ENCODE results near the gene CDCA7L. TPM values are rescaled to one million over a fixed set of nuclear protein-coding genes. Genes with fewer than 3 reads are reported as not detected.
"Not testable (repeated sequence)": the region's sequence is repeated elsewhere in the genome, so short reads cannot be mapped to it uniquely, and the experiment has no call there.

Gene CDCA7L
- total RNA-seq, 2 experiments from 2014 or later: 86.9 to 92.1 TPM

GRCh38 chr7:21903020-21903786, 42.5 kb downstream of the CDCA7L start:
- Mint-ChIP-seq H3K36me3 (ENCODE audit: low read depth) (peaks cover 75% of the 10 kb centered on the region), H3K4me1 (peaks cover 13% of the 10 kb centered on the region), H3K9me3 (ENCODE audit: low read depth) (no peaks in the 10 kb centered on the region), H3K4me3 (no peak overlapping the region), H3K27me3 (no peaks in the 10 kb centered on the region), H3K27ac (no peak overlapping the region)
- ChIA-PET CTCF (no interaction called here), POLR2A (no interaction called here)
- intact Hi-C loops (cut with DNase I, micrococcal nuclease): no loop called here
- DNase-seq (no peak), ATAC-seq (no peak)

- H3K9me3 Mint-ChIP-seq (ENCODE audit: low read depth): no peaks in the 10 kb centered on the region
- no peak for ATAC-seq
- H3K36me3 Mint-ChIP-seq (ENCODE audit: low read depth): peaks cover 77% of the 10 kb centered on the region
- no peak overlapping the region for H3K27ac Mint-ChIP-seq
- DNase-seq: no peak
- ChIA-PET CTCF (no interaction called here), POLR2A (no interaction called here)
- H3K4me3 Mint-ChIP-seq: no peak overlapping the region
- intact Hi-C loops (cut with DNase I, micrococcal nuclease): no loop called here
- H3K27me3 Mint-ChIP-seq: no peaks in the 10 kb centered on the region
- peaks cover 20% of the 10 kb centered on the region for H3K4me1 Mint-ChIP-seq
Measured at GRCh38 chr7:21902240-21902639, 43.5 kb downstream of the CDCA7L start.

GRCh38 chr7:21898265-21898930, 47.3 kb downstream of the CDCA7L start:
- DNase-seq (peak; percentile 7), ATAC-seq (peak; percentile 58)
- intact Hi-C loops (cut with DNase I, micrococcal nuclease): no loop called here
- Mint-ChIP-seq H3K36me3 (ENCODE audit: low read depth) (peaks cover 61% of the 10 kb centered on the region), H3K27ac (peak overlapping the region; percentile 90), H3K4me1 (peaks cover 22% of the 10 kb centered on the region), H3K9me3 (ENCODE audit: low read depth) (no peaks in the 10 kb centered on the region), H3K27me3 (no peaks in the 10 kb centered on the region), H3K4me3 (peak overlapping the region; percentile 43)
- POLR2A ChIA-PET: no interaction called here
- CTCF ChIA-PET: interaction anchor here (0.6 to 0.8 kb wide), 2 partner anchors 37 to 130 kb away, joined by 3 read pairs; no protein-coding TSS in a partner anchor

DNA sequence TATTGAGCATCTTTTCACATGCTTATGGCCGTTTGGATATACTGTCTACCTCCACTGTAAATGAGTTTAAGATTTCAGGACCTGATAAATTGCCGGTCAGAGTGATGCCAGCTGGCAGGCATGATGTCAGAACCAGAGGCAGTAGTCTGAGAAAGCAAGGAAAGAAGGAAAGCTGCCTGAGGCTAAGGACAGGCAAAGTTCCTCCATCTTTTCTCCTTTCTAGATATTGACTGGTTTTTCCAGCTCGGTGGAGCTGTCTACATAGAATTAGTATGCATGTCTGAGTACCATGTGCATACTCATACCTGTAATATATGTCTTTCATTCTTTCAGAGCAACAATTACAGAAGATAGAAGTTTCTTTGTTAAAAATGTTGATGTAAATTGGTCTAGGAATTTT, 52.3 kb downstream of the CDCA7L start:
- peaks cover 12% of the 10 kb centered on the region for H3K4me1 Mint-ChIP-seq
- CTCF ChIA-PET: no interaction called here
- no peaks in the 10 kb centered on the region for H3K9me3 Mint-ChIP-seq (ENCODE audit: low read depth)

DNA sequence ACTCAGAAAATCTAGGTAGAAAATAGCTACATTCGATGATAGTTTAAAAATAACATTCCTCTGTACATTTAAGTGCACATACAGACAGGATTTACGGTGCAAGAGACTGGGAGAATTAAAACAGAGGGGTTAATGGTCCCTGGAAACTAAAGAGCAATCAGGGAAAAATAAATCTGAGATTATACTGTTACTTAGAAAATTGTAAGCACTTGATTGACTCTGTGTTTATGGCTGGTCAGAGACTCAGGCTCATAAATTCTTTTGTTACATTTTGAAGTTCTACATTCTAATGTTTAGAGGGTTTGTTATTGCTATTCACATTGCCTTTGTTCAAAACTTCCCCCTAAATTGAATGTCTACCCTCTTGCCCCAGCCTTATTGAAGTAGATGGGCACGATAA, 54.4 kb downstream of the CDCA7L start:
- ATAC-seq (no peak), DNase-seq (no peak)
- ChIA-PET POLR2A (interaction anchor here (0.6 kb wide), 1 partner anchor 164 kb away, joined by 3 read pairs; no protein-coding TSS in a partner anchor), CTCF (interaction anchor here (0.6 kb wide), 1 partner anchor 109 kb away, joined by 3 read pairs; no protein-coding TSS in a partner anchor)
- H3K4me3 Mint-ChIP-seq: no peak overlapping the region
- H3K27ac Mint-ChIP-seq: no peak overlapping the region
- H3K27me3 Mint-ChIP-seq: no peaks in the 10 kb centered on the region
- peaks cover 12% of the 10 kb centered on the region for H3K36me3 Mint-ChIP-seq (ENCODE audit: low read depth)
- intact Hi-C loops (cut with DNase I, micrococcal nuclease): no loop called here
- H3K9me3 Mint-ChIP-seq (ENCODE audit: low read depth): no peaks in the 10 kb centered on the region
- H3K4me1 Mint-ChIP-seq: no peaks in the 10 kb centered on the region

More for the DNA sequence above, 52.3 kb downstream of the CDCA7L start:
- DNase-seq (no peak), ATAC-seq (no peak)
- Mint-ChIP-seq H3K36me3 (ENCODE audit: low read depth) (peaks cover 23% of the 10 kb centered on the region), H3K27ac (no peak overlapping the region), H3K4me3 (no peak overlapping the region), H3K27me3 (no peaks in the 10 kb centered on the region)
- POLR2A ChIA-PET: no interaction called here
- intact Hi-C loops (cut with DNase I, micrococcal nuclease): no loop called here

DNA sequence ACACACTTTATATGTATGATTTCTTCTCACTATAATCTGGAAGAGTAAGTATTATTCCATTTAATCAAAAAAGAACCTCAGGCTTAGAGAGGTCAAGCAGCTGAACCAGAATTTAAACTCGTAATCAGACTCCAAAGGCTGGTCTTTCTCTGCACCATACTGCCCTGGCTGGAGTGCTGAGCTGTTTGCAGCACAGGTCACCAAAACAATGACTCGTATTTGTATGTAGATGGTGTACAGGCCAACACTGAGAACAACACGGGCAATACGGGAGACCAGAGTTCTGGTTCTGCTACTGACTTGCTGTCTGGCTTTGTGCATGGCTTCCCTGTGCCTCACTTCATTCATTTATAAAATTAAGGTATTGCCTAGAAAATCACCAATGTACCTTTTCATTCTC, 57.9 kb downstream of the CDCA7L start:
- no peak overlapping the region for H3K27ac Mint-ChIP-seq
- CTCF ChIA-PET: interaction anchor here (1.3 kb wide), 1 partner anchor 19 kb away, joined by 3 read pairs; no protein-coding TSS in a partner anchor
- no peaks in the 10 kb centered on the region for H3K27me3 Mint-ChIP-seq
- no peak overlapping the region for H3K4me3 Mint-ChIP-seq
- no peak for ATAC-seq
- H3K4me1 Mint-ChIP-seq: no peaks in the 10 kb centered on the region
- H3K9me3 Mint-ChIP-seq (ENCODE audit: low read depth): no peaks in the 10 kb centered on the region
- POLR2A ChIA-PET: no interaction called here
- intact Hi-C loops (cut with DNase I, micrococcal nuclease): no loop called here
- peaks cover 2% of the 10 kb centered on the region for H3K36me3 Mint-ChIP-seq (ENCODE audit: low read depth)
- no peak for DNase-seq

GRCh38 chr7:21887353-21887752, 58.3 kb downstream of the CDCA7L start:
- no peaks in the 10 kb centered on the region for H3K27me3 Mint-ChIP-seq
- intact Hi-C loops (cut with DNase I, micrococcal nuclease): no loop called here
- DNase-seq: no peak
- peaks cover 2% of the 10 kb centered on the region for H3K36me3 Mint-ChIP-seq (ENCODE audit: low read depth)
- POLR2A ChIA-PET: no interaction called here
- ATAC-seq: no peak
- no peaks in the 10 kb centered on the region for H3K9me3 Mint-ChIP-seq (ENCODE audit: low read depth)
- CTCF ChIA-PET: interaction anchor here (1.3 kb wide), 1 partner anchor 19 kb away, joined by 3 read pairs; no protein-coding TSS in a partner anchor
- H3K27ac Mint-ChIP-seq: no peak overlapping the region
- no peaks in the 10 kb centered on the region for H3K4me1 Mint-ChIP-seq
- no peak overlapping the region for H3K4me3 Mint-ChIP-seq

- intact Hi-C loops (cut with DNase I, micrococcal nuclease): no loop called here
- H3K27me3 Mint-ChIP-seq: no peaks in the 10 kb centered on the region
- POLR2A ChIA-PET: no interaction called here
- ATAC-seq (no peak), DNase-seq (no peak)
- no peak overlapping the region for H3K27ac Mint-ChIP-seq
- H3K36me3 Mint-ChIP-seq (ENCODE audit: low read depth): peaks cover 2% of the 10 kb centered on the region
- H3K4me3 Mint-ChIP-seq: no peak overlapping the region
- no peaks in the 10 kb centered on the region for H3K4me1 Mint-ChIP-seq
- CTCF ChIA-PET: interaction anchor here (0.6 kb wide), 1 partner anchor 197 kb away, joined by 3 read pairs; no protein-coding TSS in a partner anchor
- no peaks in the 10 kb centered on the region for H3K9me3 Mint-ChIP-seq (ENCODE audit: low read depth)
Measured at GRCh38 chr7:21886396-21886795, 59.3 kb downstream of the CDCA7L start.

DNA sequence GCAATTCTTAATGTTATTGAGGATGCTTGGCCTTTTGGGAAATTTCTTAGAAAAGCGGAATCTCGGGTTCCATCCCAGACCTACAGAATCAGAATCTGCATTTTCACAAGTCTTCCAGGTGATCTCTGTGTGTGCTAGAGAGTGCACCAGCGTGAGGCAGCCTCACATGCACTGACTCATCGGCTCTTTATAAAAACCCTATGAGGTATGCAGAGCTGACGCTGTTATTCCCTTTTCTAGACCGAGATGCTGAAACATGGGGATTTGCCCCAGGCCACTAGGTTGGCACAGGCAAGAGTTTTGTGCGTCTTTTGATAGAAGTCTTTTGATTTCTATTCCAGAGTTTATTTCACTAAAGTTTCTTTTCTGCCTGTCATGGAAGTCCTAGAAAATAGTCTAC, 61.2 kb downstream of the CDCA7L start:
- H3K9me3 Mint-ChIP-seq (ENCODE audit: low read depth): no peaks in the 10 kb centered on the region
- no peak for DNase-seq
- H3K36me3 Mint-ChIP-seq (ENCODE audit: low read depth): no peaks in the 10 kb centered on the region
- ATAC-seq: no peak
- H3K4me1 Mint-ChIP-seq: no peaks in the 10 kb centered on the region
- intact Hi-C loops (cut with DNase I, micrococcal nuclease): no loop called here
- H3K27me3 Mint-ChIP-seq: no peaks in the 10 kb centered on the region
- no peak overlapping the region for H3K27ac Mint-ChIP-seq
- CTCF ChIA-PET: no interaction called here
- POLR2A ChIA-PET: no interaction called here
- H3K4me3 Mint-ChIP-seq: no peak overlapping the region

GRCh38 chr7:21883501-21883900, 62.2 kb downstream of the CDCA7L start:
- not testable (repeated sequence) for ATAC-seq

DNA sequence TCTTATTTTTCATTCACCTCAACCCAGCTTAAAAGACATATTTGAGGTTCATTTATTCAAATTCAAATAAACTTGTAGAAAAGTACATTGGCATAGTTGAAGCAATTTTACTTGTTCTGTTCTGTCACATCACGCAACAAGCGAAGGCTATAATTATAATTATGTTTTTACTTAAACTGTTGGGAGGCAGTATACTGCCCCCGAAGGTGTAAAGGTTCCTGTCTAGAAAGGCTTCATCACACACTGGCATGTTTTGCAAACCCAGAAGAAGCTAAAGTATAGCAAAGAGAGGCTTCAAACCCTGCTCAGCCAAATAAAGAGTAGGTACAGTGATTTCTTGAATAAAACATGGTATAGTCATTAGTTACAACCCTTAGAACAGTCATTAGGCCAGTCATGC, 62.6 kb downstream of the CDCA7L start:
- intact Hi-C loops (cut with DNase I, micrococcal nuclease): no loop called here
- ChIA-PET CTCF (interaction anchor here (0.5 kb wide), 1 partner anchor 20 kb away, joined by 3 read pairs; no protein-coding TSS in a partner anchor), POLR2A (no interaction called here)
- Mint-ChIP-seq H3K4me3 (no peak overlapping the region), H3K27me3 (no peaks in the 10 kb centered on the region), H3K36me3 (ENCODE audit: low read depth) (no peaks in the 10 kb centered on the region), H3K9me3 (ENCODE audit: low read depth) (no peaks in the 10 kb centered on the region), H3K4me1 (no peaks in the 10 kb centered on the region), H3K27ac (no peak overlapping the region)
- no peak for DNase-seq
- ATAC-seq: no peak

More at GRCh38 chr7:21883501-21883900, 62.2 kb downstream of the CDCA7L start:
- POLR2A ChIA-PET; H3K9me3 Mint-ChIP-seq (ENCODE audit: low read depth); H3K4me3 Mint-ChIP-seq; intact Hi-C loops (cut with DNase I, micrococcal nuclease); H3K4me1 Mint-ChIP-seq; DNase-seq; H3K27ac Mint-ChIP-seq; H3K27me3 Mint-ChIP-seq; H3K36me3 Mint-ChIP-seq (ENCODE audit: low read depth): not testable (repeated sequence)
- CTCF ChIA-PET: interaction anchor here (0.5 kb wide), 1 partner anchor 20 kb away, joined by 3 read pairs; no protein-coding TSS in a partner anchor
